Neural crest cell (in vitro differentiated cells): ENCODE measurements around the gene ENOX1. TPM values are rescaled to one million over a fixed set of nuclear protein-coding genes. Genes with fewer than 3 reads are reported as not detected.
A peak's percentile ranks its signal among the peaks of the same experiment; 100 is the strongest.

Experiments
- DNase-seq: peaks from one replicate; pipeline ENCODE4 v3.0.0; 2021; ENCODE audit warnings: low read depth, mixed read lengths, low spot score
- H3K27ac Mint-ChIP-seq: one replicate; pipeline ENCODE4 v1.8.0; 2021; ENCODE audit warnings: mild to moderate bottlenecking, mixed read lengths; ENCODE audit not compliant: unreplicated experiment
- H3K27me3 Mint-ChIP-seq: 2 replicates; pipeline ENCODE4 v1.8.0; 2021; ENCODE audit warnings: low read depth, mild to moderate bottlenecking, mixed read lengths
- H3K36me3 Mint-ChIP-seq: 2 replicates; pipeline ENCODE4 v1.8.0; 2021; ENCODE audit warnings: low read depth, mild to moderate bottlenecking, mixed read lengths
- H3K4me1 Mint-ChIP-seq: 2 replicates; pipeline ENCODE4 v1.8.0; 2021; ENCODE audit warnings: mixed read lengths
- H3K4me3 Mint-ChIP-seq: one replicate; pipeline ENCODE4 v1.8.0; 2021; ENCODE audit warnings: mild to moderate bottlenecking, mixed read lengths
- H3K9me3 Mint-ChIP-seq: 2 replicates; pipeline ENCODE4 v1.8.0; 2021; ENCODE audit warnings: mixed read lengths
- CTCF ChIP-seq: fragments of 200-600 bp; sonication (generic); conservative IDR thresholded peaks from 2 replicates; pipeline ENCODE4 v1.5.0; 2021; ENCODE audit warnings: antibody characterized with exemption, mild to moderate bottlenecking
- total RNA-seq: library from RNA; stranded (reverse); gene quantifications from 2 replicates; pipeline ENCODE4 v1.2.1, GENCODE V29; 2021

Gene ENOX1
- total RNA-seq, 1 donor from 2014 or later = 3.8 TPM

- Mint-ChIP-seq H3K4me3 (no peak overlapping the region), H3K27ac (peak overlapping the region; percentile 31), H3K9me3 (peaks cover 4% of the 10 kb centered on the region), H3K4me1 (peaks cover 19% of the 10 kb centered on the region), H3K36me3 (no peaks in the 10 kb centered on the region), H3K27me3 (no peaks in the 10 kb centered on the region)
- no peak for DNase-seq
- TF ChIP-seq CTCF = no peak
Measured at GRCh38 chr13:43687038-43687437, 99.7 kb downstream of the ENOX1 start.

GRCh38 chr13:43686557-43686956 is 100.2 kb downstream of the ENOX1 start:
- Mint-ChIP-seq H3K36me3 (no peaks in the 10 kb centered on the region), H3K9me3 (peaks cover 4% of the 10 kb centered on the region), H3K27ac (no peak overlapping the region), H3K4me3 (no peak overlapping the region), H3K27me3 (no peaks in the 10 kb centered on the region), H3K4me1 (peaks cover 19% of the 10 kb centered on the region)
- DNase-seq = no peak
- TF ChIP-seq CTCF = no peak

GRCh38 chr13:43684963-43685725 is 101.6 kb downstream of the ENOX1 start:
- H3K27ac Mint-ChIP-seq = no peak overlapping the region
- H3K36me3 Mint-ChIP-seq = no peaks in the 10 kb centered on the region
- H3K27me3 Mint-ChIP-seq = no peaks in the 10 kb centered on the region
- H3K4me1 Mint-ChIP-seq = peaks cover 19% of the 10 kb centered on the region
- DNase-seq = no peak
- no peak for TF ChIP-seq CTCF
- no peak overlapping the region for H3K4me3 Mint-ChIP-seq
- no peaks in the 10 kb centered on the region for H3K9me3 Mint-ChIP-seq

GRCh38 chr13:43682701-43683100 is 104.1 kb downstream of the ENOX1 start:
- Mint-ChIP-seq H3K4me1 (peaks cover 19% of the 10 kb centered on the region), H3K27me3 (no peaks in the 10 kb centered on the region), H3K27ac (no peak overlapping the region), H3K4me3 (no peak overlapping the region), H3K36me3 (no peaks in the 10 kb centered on the region), H3K9me3 (no peaks in the 10 kb centered on the region)
- no peak for DNase-seq
- TF ChIP-seq CTCF = no peak

GRCh38 chr13:43676320-43676719 is 110.5 kb downstream of the ENOX1 start:
- TF ChIP-seq CTCF = no peak
- Mint-ChIP-seq H3K4me1 (peaks cover 18% of the 10 kb centered on the region), H3K27ac (no peak overlapping the region), H3K36me3 (no peaks in the 10 kb centered on the region), H3K27me3 (no peaks in the 10 kb centered on the region), H3K9me3 (no peaks in the 10 kb centered on the region), H3K4me3 (no peak overlapping the region)
- no peak for DNase-seq
